HG03039 (cell line): Measurements from ENCODE around the gene RPL39.
"Not testable (repeated sequence)": the region's sequence is repeated elsewhere in the genome, so short reads cannot be mapped to it uniquely, and the experiment has no call there.

ENCODE experiments used
- ATAC-seq: cut with Tn5 transposase; IDR thresholded peaks from one replicate; pipeline ENCODE4 v1.9.1; 2021; ENCODE audit warnings: mild to moderate bottlenecking, moderate library complexity; ENCODE audit not compliant: unreplicated experiment

Gene RPL39

DNA sequence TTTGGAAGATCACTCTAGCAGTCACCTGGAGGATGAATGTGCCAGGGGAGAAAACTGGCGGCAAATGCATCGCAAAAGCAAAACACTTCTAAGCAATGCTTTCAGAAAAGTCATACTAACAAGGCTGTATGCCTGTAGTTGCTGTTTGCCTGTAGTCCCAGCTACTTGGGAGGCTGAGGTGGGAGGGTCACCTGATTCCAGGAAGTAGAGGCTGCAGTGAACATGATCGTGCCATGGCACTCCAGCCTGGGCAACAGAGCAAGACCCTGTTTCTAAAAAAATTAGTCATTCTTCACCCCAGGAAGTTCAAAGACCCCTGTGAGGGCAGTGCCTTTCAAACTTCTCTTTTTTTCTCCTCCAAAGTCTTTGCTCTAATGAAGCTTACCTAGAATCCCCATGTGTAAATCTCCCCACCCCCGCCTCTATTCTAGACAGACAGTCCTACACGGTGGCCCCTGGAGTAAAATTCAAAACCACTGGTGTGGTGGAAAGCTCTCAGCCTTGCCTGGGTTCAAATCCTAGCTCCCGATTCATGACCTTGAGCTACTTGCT lies 27.5 kb downstream of the RPL39 start:
- no peak for ATAC-seq

DNA sequence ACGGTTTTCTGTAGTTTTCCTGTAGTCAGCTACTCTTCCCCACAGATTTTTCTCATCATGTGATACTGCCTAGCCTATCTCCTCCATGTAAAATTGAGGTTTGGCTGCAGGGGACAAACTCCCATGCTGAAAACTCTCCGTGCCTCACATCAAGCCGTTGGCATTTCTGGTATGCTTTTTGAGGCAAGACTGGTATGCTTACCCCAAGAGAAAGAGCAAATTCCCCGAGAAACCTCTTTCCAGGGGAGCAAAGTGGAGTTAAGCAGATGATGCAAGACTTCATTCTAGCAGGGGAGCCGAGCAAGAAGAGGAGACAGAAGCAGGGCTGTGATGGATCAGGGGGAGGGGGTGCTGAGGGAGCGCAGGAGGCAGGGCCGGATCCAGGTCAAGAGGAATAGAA lies 28.2 kb downstream of the RPL39 start:
- no peak for ATAC-seq

DNA sequence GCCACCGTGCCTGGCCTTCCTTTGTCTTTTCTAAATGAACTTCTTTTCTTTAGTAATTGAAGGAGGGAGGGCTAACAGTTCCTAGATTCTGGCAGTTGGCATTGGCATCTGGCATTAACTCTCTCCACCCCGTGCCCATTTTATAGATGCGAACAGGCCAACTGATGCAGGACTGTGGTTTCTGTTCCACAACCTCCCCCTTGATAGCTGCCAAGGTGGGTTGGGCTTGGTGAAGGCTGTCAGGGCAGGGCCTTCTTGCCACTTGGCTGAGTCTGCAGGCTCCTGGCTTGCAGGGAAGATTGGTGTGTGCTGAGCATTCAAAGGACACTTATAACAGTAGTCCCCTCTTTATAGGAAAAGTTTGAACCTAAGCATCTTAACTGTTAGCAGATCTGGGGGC lies 28.7 kb downstream of the RPL39 start:
- no peak for ATAC-seq

DNA sequence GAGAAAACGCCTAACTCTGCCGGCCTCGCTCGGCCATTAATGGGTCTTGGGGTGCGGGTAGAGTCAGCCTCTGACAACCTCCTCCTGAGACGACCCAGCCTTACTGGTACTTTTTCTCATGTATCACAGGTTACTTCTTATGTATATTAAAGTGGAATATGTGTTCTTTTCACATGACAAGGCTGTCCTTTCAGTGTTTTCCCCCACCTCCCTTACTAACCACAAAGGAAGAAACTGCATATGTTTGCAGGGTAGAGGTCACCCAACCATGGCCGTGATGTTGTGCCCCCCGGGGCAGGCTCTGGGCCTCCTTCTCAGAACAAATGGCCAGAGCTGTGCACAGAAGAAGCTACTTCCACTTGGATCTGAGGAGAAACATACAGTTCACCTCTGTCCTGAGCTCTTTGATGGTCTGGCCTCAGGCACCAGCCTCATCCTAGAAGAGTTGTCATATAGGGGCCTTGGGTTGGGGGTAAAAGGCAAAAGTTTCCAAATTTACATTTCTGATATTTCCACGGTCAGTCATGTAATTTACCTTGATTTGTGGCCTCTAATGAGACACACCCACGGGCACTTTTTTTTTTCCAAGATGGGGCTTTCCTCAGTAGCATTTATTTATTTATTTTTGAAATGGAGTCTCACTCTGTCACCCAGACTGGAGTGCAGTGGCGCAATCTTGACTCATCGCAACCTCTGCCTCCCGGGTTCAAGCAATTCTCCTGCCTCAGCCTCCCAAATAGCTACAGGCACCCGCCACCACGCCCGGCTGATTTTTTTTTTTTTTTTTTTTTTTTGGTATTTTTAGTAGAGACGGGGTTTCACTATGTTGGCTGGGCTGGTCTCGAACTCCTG lies 31.2 kb downstream of the RPL39 start:
- ATAC-seq, result no peak

DNA sequence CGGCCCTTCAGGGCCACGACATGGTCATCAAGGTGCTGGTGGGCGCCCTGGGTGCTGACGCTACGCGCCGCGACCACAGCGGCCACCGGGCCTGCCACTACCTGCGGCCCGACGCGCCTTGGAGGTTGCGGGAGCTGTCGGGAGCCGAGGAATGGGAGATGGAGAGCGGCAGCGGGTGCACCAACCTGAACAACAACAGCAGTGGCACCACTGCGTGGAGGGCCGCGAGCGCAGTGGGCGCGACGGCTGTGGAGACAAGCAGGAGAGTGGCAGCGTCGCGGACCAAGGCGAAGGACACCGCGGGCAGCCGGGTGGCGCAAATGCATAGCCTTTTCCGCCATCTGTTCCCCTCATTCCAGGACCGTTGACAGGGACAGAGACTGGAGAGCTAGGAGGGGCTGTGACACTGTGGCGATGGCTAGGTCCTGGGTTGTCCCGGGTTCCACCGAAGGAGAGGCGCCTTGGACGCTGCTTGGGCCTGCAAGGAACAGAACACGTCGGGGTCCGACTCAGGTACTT lies 32.1 kb downstream of the RPL39 start:
- ATAC-seq, result no peak

DNA sequence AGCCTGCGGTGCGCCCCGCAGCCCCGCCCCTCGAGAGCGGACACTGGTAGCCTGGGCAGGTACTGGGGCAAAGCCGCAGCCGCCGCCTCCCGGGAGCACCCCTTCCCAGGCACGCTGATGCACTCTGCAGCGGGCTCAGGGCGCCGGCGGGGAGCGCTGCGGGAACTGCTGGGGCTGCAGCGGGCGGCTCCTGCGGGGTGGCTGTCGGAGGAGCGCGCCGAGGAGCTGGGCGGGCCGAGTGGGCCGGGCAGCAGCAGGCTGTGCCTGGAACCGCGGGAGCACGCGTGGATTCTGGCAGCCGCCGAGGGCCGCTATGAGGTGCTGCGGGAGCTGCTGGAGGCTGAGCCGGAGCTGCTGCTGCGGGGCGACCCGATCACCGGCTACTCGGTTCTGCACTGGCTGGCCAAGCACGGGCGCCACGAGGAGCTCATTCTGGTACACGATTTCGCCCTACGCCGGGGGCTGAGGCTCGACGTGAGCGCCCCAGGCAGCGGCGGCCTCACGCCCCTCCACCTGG lies 32.6 kb downstream of the RPL39 start:
- no peak for ATAC-seq

DNA sequence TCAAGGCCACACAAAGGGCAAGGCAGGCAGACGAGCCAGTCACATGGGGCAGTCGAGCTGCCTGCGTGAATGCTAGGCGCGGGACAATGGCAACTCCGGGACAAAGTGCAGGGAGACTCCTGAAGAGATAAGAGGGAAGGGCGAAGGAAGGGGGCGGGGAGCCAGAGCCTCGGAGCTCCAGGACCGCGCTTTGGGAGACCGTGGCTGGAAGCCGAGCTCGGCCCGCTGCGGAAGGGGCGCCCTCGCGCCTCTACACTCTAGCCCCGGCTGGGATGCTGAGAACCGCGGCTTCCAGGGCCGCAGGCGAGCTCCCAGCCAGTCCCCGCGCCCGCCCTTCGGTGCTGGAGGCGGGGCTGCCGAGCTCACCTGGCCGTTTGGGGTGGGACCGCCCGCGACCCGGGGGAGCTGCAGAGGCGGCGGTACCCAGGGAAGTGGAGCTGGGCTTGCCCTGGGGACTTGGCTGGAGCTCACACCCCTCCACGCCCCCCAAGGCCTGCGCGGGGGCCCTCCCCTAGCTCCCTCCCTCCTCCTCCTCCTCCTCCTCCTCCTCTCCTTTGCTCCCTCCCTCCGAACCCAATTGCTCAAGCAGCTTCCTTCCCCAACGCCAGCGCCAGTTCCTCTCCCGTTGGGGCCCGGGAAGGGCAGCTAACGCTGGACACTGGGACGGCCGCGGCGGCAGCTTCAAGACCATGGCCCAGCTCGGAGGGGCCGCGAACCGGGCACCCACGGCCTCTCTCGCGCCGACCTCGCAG lies 33.3 kb downstream of the RPL39 start, which contains the start of gene SOWAHD:
Gene SOWAHD, plus strand, starts transcription at position 610 of the 752 bp plus-strand sequence. Its CDS starts 80 bp downstream, at position 690.
- ATAC-seq, result no peak

DNA sequence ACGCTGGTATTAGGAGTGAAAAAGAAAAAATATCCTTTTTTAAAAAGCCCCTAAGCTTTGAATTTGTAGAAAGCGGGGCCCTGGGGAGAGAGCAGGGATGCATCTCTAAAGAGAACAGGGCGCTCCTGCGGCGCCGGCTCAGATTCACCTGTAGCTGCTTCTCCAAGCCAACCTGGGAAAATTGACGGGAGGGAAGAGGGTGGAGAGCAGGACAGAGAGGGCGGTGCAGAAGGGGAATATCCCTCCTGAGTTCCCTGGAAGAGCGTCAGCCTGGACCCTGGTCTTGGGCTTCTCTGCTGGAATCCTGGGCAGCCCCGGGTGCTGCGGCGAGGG lies 33.8 kb downstream of the RPL39 start:
- ATAC-seq, result no peak

DNA sequence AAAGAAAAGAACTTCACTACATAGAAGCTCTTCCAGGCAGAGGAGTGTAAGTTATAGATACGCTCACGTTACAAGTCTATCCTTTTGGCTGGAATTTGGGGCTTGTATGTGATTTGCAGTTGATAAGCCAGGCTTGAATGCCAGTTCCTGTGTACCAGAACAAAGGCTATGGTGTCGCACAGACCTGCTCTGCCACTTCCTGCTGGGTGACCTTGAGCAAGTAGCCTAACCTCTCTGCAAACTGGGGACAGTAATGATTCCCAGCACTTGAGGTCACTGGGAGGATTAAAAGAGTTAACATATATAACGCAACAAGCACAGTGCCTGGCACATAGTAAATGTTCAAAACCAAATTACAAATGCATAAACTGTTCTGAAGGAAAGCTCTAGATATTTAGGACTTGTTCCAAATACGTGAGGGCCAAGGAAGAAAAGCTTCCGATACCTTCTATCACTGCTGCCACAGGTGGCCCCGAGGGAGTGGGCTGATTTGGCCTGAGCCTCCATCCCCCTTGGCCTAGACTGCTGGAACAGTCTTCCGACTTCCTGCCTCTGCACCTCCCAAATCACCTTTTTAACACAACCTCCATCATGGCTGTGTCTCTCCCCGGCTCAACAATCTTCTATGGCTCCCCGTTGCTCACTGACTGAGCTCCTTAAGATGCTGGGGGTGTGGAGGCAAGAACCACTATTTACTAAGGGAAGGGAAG lies 34.3 kb downstream of the RPL39 start:
- ATAC-seq, result no peak

DNA sequence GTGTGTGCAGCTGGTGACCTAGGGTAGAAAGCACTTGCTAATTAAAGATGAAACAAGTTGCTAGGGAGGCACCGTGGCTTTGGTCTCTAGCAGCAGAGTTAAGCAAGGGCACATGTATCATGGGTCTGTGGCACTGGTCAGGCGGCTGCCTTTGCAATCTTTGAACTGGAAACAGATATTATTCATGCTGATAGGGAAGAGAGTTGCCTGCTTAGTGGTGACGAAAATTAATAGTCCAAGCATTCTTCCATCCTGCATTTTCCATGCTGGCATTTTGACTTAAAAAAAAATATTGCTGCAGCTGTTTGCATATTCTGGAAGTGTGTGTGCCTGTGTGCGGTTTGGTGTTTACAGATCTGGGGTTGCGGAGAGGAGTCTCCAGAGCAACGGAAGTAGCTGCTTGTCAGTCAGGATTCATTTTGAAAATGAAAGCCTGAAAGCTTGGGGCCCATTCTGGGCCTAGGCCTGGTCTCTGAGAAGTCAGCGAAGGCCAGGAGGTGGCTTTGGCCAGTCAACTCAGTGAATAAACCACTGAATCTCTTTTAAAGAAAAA lies 35.4 kb downstream of the RPL39 start:
- ATAC-seq, result peak; percentile 54

DNA sequence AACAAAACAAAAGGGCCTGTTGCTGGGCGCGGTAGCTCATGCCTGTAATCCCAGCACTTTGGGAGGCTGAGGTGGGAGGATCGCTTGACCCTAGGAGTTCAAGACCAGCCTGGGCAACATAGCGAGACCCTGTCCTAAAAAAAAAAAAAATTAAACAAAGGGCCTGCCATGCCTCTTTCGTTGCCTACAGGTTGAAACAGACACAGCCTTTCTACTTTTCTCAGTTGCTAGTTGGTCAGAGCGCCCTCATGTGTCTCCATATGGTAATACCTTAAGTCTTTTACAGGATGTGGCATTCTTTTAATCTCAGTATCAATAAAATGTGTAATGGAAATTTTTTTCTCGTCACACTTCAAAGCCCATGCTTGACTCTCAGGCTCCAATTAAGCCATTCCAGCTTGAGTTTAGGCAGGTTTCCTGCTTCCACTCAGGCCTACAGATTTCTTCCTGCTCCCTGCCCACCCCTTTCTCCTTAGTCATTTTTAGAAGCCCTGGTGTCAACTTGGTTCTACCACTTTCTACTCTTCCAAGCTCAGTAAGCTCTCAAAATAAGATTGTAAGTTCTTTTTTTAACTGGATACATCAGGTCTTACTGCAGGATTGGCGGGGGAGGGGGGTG lies 37.7 kb downstream of the RPL39 start:
- ATAC-seq, result no peak

DNA sequence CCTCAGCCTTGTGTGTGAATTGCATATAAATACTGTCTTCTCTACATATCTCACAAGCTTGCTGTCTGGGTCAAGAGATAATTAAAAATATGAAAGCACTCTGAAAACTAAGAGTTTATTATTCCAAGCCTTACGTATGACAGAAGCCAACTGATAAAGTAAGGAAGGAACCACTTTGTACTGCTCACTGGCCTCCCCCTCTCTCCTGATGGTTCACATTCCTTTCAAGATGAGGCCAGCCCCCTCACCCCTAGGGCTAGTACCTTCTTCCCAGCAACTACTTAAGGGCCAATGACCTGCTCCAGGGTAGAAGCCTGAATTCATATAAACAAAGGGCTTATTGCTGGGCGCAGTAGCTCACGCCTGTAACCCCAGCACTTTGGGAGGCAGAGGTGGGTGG lies 38.4 kb downstream of the RPL39 start:
- ATAC-seq, result no peak

DNA sequence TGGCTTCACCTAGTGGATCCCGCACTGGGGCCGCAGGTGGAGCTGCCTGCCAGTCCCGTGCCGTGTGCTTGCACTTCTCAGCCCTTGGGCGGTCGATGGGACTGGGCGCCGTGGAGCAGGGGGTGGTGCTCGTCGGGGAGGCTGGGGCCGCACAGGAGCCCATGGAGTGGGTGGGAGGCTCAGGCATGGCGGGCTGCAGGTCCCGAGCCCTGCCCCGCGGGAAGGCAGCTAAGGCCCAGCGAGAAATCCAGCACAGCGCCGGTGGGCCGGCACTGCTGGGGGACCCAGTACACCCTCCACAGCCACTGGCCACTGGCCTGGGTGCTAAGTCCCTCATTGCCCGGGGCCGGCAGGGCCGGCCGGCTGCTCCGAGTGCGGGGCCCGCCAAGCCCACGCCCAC lies 40.7 kb downstream of the RPL39 start:
- not testable (repeated sequence) for ATAC-seq

DNA sequence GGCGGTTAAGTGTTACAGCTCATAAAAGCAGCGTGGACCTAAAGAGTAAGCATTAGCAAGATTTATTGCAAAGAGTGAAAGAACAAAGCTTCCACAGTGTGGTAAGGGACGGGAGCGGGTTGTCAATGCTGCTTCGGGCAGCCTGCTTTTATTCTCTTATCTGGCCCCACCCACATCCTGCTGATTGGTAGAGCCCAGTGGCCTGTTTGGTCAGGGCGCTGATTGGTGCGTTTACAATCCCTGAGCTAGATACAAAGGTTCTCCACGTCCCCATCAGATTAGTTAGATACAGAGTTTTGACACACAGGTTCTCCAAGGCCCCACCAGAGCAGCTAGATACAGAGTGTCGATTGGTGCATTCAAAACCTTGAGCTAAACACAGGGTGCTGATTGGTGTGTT lies 41.3 kb downstream of the RPL39 start:
- ATAC-seq, result not testable (repeated sequence)

DNA sequence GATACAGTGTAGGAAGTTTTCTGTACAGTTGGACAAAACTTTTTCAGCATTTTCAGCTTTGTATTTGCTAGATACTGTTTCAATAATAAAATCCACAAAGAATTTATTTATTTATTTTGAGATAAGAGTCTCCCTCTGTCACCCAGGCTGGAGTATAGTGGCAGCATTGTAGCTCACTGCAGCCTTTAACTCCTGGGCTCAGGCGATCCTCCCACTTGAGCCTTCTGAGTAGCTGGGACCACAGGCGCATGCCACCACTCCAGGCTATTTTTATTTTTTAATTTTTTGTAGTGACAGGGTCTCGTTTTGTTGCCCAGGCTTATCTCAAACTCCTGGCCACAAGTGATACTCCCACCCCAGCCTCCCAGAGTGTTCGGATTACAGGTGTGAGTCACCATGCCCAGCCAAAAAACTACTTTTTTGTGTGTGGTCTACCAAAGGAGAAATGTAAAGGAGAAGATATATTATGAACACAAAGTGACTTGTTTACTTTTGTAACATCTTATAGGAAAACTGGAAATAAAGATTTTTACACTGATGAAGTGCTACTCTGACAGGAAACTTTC lies 46.1 kb downstream of the RPL39 start:
- ATAC-seq, result no peak

DNA sequence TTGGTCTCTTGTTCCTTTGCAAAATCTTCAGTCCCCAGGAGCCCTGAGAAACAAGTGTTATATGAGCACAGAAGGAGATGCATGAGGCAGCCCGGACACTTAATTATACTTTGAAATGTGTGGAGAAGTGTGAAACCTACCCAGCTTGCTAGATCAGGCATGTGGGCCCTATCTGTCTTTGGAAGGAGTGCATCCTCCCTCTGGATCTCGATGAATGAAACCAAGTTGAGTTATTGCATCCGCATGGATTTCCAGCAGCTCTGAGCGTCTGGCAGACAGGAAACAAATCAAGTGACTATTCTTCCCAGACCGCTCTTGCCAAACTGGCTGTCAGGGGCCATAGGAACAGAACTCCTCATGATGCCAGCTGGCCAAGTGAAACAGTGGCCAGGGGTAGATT lies 52.7 kb downstream of the RPL39 start:
- ATAC-seq, result no peak
